ENCODE measurements around the gene STARD8. TPM values are rescaled to one million over a fixed set of nuclear protein-coding genes. Genes with fewer than 3 reads are reported as not detected.

Gene STARD8
- total and polyA plus RNA-seq, 2 donors (not counting 1 experiment from before 2014, with no cell fraction given): 0.33 to 0.54 TPM

DNA sequence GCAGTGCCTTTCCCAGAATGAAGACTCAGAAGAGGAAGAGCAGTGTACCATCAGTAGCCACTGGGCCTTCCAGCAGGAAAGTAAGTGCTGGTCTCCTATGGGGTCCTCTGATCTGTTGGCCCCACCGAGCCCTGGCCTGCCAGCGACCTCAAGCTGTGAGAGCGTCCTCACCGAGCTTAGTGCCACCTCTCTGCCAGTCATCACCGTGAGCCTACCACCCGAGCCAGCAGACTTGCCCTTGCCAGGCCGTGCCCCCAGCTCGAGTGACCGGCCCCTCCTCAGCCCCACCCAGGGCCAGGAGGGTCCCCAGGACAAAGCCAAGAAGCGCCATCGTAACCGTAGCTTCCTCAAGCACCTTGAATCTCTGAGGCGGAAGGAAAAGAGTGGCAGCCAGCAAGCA, 69.7 kb downstream of the STARD8 start:
- ChIA-PET CTCF (no interaction called here), POLR2A (no interaction called here)
- Histone ChIP-seq H4K20me1 (ENCODE audit: control insufficient read depth, insufficient read depth, low read length, poor library complexity, severe bottlenecking) (no peaks in the 10 kb centered on the region), H3K9me3 (ENCODE audit: control extremely low read depth in 1 of 3, control insufficient read depth in 2 of 3, insufficient read depth in 1 of 3, low read length in 2 of 3) (no peaks in the 10 kb centered on the region), H3K9ac (ENCODE audit: low read length) (no peak overlapping the region), H3K27ac (ENCODE audit: low read length in 2 of 2) (no peak overlapping the region), H3K36me3 (replicated peaks in 1 of 2; ENCODE audit: control extremely low read depth in 1 of 2, control insufficient read depth in 1 of 2, extremely low read depth in 1 of 2, insufficient read depth in 2 of 2, low read length in 1 of 2) (no peaks in the 10 kb centered on the region), H3K79me2 (ENCODE audit: control insufficient read depth, insufficient read depth, low read length) (no peaks in the 10 kb centered on the region), H3K27me3 (replicated peaks in 1 of 4; ENCODE audit: control extremely low read depth in 1 of 4, control insufficient read depth in 3 of 4, insufficient read depth in 4 of 4, low read length in 3 of 4) (no peaks in the 10 kb centered on the region), H2AFZ (ENCODE audit: insufficient read depth, low read depth, low read length, poor library complexity, severe bottlenecking) (no peak overlapping the region), H3K4me3 (ENCODE audit: control extremely low read depth in 1 of 5, extremely low read depth in 1 of 5, insufficient read depth in 1 of 5, low read depth in 2 of 5, low read length in 4 of 5) (no peak overlapping the region), H3K4me1 (ENCODE audit: control insufficient read depth in 2 of 2, insufficient read depth in 2 of 2, low read length in 2 of 2) (no peaks in the 10 kb centered on the region), H3K4me2 (replicated peaks; ENCODE audit: low read depth, low read length, poor library complexity, severe bottlenecking) (no peak overlapping the region)
- ATAC-seq (ENCODE audit: low read depth): no peak
- Mint-ChIP-seq H3K4me1 (no peaks in the 10 kb centered on the region), H3K27ac (no peak overlapping the region), H3K9me3 (ENCODE audit: insufficient read depth) (no peaks in the 10 kb centered on the region), H3K4me3 (no peak overlapping the region), H3K27me3 (no peaks in the 10 kb centered on the region)
- 93% methylated on average over 11 of the region's 13 CpGs for WGBS (ENCODE audit: insufficient coverage)
- TF ChIP-seq EZH2 (IDR thresholded peaks at IDR 0.05; ENCODE audit: borderline replicate concordance, insufficient read depth, low read depth, low read length, poor library complexity, severe bottlenecking): no peak
- TF ChIP-seq, protein P1, sequence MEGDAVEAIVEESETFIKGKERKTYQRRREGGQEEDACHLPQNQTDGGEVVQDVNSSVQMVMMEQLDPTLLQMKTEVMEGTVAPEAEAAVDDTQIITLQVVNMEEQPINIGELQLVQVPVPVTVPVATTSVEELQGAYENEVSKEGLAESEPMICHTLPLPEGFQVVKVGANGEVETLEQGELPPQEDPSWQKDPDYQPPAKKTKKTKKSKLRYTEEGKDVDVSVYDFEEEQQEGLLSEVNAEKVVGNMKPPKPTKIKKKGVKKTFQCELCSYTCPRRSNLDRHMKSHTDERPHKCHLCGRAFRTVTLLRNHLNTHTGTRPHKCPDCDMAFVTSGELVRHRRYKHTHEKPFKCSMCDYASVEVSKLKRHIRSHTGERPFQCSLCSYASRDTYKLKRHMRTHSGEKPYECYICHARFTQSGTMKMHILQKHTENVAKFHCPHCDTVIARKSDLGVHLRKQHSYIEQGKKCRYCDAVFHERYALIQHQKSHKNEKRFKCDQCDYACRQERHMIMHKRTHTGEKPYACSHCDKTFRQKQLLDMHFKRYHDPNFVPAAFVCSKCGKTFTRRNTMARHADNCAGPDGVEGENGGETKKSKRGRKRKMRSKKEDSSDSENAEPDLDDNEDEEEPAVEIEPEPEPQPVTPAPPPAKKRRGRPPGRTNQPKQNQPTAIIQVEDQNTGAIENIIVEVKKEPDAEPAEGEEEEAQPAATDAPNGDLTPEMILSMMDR (IDR thresholded peaks at IDR 0.05): no peak
- no peak for DNase-seq
- intact Hi-C loops (cut with micrococcal nuclease): no loop called here

DNA sequence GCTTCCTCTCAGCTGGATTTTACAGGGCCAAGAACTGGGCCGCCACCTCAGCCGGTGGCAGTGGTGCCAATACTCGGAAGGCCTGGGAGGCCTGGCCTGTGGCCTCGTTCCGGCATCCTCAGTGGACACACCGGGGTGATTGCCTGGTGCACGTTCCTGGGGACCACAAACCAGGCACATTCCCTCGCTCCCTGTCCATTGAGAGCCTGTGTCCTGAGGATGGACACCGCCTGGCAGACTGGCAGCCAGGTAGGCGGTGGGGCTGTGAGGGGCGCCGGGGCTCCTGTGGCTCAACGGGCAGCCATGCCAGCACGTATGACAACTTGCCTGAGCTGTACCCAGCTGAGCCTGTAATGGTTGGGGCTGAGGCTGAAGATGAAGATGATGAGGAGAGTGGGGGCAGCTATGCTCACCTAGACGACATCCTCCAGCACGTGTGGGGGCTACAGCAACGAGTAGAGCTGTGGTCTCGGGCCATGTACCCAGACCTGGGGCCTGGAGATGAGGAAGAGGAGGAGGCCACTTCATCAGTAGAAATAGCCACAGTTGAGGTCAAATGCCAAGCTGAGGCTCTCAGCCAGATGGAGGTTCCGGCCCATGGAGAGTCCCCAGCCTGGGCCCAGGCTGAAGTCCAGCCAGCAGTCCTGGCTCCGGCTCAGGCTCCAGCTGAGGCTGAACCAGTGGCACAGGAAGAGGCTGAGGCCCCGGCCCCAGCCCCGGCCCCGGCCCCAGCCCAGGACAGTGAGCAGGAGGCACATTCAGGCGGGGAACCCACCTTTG, 70.4 kb downstream of the STARD8 start:
- Mint-ChIP-seq H3K4me3 (no peak overlapping the region), H3K27me3 (no peaks in the 10 kb centered on the region), H3K4me1 (no peaks in the 10 kb centered on the region), H3K27ac (no peak overlapping the region), H3K9me3 (ENCODE audit: insufficient read depth) (no peaks in the 10 kb centered on the region)
- H3K4me2 ChIP-seq (replicated peaks; ENCODE audit: low read depth, low read length, poor library complexity, severe bottlenecking): no peak overlapping the region
- CTCF ChIA-PET: no interaction called here
- H3K4me1 ChIP-seq (ENCODE audit: control insufficient read depth in 2 of 2, insufficient read depth in 2 of 2, low read length in 2 of 2): no peaks in the 10 kb centered on the region
- H3K4me3 ChIP-seq (ENCODE audit: control extremely low read depth in 1 of 5, extremely low read depth in 1 of 5, insufficient read depth in 1 of 5, low read depth in 2 of 5, low read length in 4 of 5): no peak overlapping the region
- no peak overlapping the region for H2AFZ ChIP-seq (ENCODE audit: insufficient read depth, low read depth, low read length, poor library complexity, severe bottlenecking)
- H3K9ac ChIP-seq (ENCODE audit: low read length): no peak overlapping the region
- POLR2A ChIA-PET: no interaction called here
- no peak for ATAC-seq (ENCODE audit: low read depth)
- WGBS (ENCODE audit: insufficient coverage): 98% methylated on average over 21 of the region's 24 CpGs
- H3K9me3 ChIP-seq (ENCODE audit: control extremely low read depth in 1 of 3, control insufficient read depth in 2 of 3, insufficient read depth in 1 of 3, low read length in 2 of 3): no peaks in the 10 kb centered on the region
- H3K27me3 ChIP-seq (replicated peaks in 1 of 4; ENCODE audit: control extremely low read depth in 1 of 4, control insufficient read depth in 3 of 4, insufficient read depth in 4 of 4, low read length in 3 of 4): no peaks in the 10 kb centered on the region
- H3K36me3 ChIP-seq (replicated peaks in 1 of 2; ENCODE audit: control extremely low read depth in 1 of 2, control insufficient read depth in 1 of 2, extremely low read depth in 1 of 2, insufficient read depth in 2 of 2, low read length in 1 of 2): no peaks in the 10 kb centered on the region
- no peak for DNase-seq
- no peaks in the 10 kb centered on the region for H4K20me1 ChIP-seq (ENCODE audit: control insufficient read depth, insufficient read depth, low read length, poor library complexity, severe bottlenecking)
- H3K27ac ChIP-seq (ENCODE audit: low read length in 2 of 2): no peak overlapping the region
- intact Hi-C loops (cut with micrococcal nuclease): no loop called here
- TF ChIP-seq, protein P1 (IDR thresholded peaks at IDR 0.05): no peak
- no peak for TF ChIP-seq EZH2 (IDR thresholded peaks at IDR 0.05; ENCODE audit: borderline replicate concordance, insufficient read depth, low read depth, low read length, poor library complexity, severe bottlenecking)
- no peaks in the 10 kb centered on the region for H3K79me2 ChIP-seq (ENCODE audit: control insufficient read depth, insufficient read depth, low read length)

All from B cell (primary cell).